GM18858 (cell line): ENCODE results near the gene MNT.
A peak's percentile ranks its signal among the peaks of the same experiment; 100 is the strongest.
"Not testable (repeated sequence)": the region's sequence is repeated elsewhere in the genome, so short reads cannot be mapped to it uniquely, and the experiment has no call there.

Experiments
- ATAC-seq: cut with Tn5 transposase; IDR thresholded peaks from one replicate; pipeline ENCODE4 v1.9.1; 2021; ENCODE audit not compliant: unreplicated experiment

Gene MNT, protein sequence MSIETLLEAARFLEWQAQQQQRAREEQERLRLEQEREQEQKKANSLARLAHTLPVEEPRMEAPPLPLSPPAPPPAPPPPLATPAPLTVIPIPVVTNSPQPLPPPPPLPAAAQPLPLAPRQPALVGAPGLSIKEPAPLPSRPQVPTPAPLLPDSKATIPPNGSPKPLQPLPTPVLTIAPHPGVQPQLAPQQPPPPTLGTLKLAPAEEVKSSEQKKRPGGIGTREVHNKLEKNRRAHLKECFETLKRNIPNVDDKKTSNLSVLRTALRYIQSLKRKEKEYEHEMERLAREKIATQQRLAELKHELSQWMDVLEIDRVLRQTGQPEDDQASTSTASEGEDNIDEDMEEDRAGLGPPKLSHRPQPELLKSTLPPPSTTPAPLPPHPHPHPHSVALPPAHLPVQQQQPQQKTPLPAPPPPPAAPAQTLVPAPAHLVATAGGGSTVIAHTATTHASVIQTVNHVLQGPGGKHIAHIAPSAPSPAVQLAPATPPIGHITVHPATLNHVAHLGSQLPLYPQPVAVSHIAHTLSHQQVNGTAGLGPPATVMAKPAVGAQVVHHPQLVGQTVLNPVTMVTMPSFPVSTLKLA

GRCh38 chr17:2400877-2401425 is at the start of gene MNT:
MNT (minus strand) TSS chr17:2401060; CDS start chr17:2400712, 348 bp downstream.
- peak; percentile 19 for ATAC-seq

- ATAC-seq: no peak
These were observed 49.3 kb upstream of the MNT start for GRCh38 chr17:2450016-2450650.

GRCh38 chr17:2449486-2449885 is 48.6 kb upstream of the MNT start:
- no peak for ATAC-seq

DNA sequence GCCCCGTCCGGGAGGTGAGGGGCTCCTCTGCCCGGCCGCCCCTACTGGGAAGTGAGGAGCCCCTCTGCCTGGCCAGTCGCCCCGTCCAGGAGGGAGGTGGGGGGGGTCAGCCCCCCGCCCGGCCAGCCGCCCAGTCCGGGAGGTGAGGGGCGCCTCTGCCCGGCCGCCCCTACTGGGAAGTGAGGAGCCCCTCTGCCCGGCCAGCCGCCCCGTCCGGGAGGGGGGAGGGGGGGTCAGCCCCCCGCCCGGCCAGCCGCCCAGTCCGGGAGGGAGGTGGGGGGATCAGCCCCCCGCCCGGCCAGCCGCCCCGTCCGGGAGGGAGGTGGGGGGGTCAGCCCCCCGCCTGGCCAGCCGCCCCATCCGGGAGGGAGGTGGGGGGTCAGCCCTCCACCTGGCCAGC is 46.6 kb upstream of the MNT start:
- not testable (repeated sequence) for ATAC-seq

DNA sequence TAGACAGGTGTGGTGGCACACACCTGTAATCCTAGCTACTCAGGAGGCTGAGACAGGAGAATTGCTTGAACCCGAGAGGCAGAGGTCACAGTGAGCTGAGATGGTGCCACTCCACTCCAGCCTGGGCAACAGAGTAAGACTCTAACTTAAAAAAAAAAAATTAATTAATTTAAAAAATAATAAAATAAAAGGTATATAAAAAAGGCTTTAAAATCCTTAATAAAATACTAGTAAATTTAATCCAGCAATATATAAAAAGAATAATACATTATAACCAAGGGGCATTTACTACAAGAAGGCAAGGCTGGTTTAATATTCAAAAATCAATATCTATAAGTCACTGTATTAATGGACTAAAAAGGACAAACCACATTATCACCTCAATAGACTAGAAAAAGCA is 44.8 kb upstream of the MNT start:
- ATAC-seq: no peak

GRCh38 chr17:2444382-2444781 is 43.5 kb upstream of the MNT start:
- no peak for ATAC-seq

DNA sequence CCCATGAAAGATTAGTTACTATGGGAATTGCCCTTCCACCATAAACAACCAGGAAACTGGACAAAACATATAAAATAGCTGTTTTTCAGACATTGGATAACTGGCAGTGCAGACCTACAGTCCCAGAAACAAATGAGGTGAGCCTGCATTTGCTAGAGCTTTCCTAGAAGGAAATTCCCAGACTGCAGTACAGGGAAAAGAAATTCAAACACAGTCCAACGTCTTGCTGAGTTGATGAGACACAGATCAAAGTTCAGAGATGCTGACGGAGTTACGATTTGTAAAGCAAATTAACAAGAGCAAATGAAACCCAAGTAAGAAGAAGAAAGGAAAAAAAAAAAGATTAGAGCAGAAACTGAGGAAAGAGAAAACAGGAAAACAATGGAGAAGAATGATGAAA is 41.3 kb upstream of the MNT start:
- ATAC-seq: no peak

GRCh38 chr17:2440930-2441329 is 40.1 kb upstream of the MNT start:
- no peak for ATAC-seq

GRCh38 chr17:2439997-2440396 is 39.1 kb upstream of the MNT start:
- not testable (repeated sequence) for ATAC-seq

DNA sequence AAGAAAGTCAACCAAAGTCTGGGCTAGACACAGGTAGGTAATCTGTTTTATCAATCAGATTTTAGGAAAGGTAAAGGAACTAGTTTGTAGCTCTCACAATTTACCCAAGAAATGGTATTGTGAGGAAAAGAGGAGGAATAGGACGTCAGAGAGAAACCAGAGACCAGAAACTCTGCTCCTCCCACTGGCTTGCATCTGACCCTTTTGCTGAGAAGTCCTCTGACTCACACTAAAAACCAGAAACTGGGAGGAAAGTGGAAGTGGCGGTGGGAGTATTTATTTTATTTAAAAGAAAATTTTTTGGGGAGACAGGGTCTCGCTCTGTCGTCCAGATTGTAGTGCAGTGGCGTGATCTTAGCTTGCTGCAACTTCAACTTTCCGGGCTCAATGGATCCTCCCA is 38.0 kb upstream of the MNT start:
- ATAC-seq: no peak

DNA sequence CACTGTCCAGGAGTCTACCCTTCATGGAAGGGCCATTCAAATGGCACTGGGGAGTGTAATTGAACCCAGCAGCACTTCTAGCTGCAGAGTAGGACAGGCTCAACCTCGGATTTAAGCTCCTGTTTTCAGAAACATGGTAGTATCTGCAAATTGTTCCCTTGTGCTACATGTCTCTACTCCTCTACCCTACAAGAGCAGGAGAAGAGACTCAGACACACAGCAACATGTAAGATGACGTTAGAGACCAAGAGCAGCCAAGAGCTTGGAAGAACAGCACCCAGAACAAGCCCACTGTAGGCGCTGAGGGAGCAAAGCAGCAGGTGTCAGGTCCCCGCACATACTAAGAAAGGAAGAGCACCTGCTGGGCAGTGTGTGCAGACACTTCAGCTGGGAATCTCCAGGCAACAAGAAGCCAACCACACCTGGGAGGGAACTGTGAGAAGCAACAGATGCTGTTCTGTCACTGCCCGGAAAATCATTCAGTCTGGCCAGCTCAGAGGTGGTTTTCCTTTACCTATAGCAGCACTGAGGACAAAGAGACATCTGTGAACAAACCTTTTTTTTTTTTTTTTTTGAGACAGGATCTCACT is 35.6 kb upstream of the MNT start:
- ATAC-seq: no peak

- no peak for ATAC-seq
These were observed 35.0 kb upstream of the MNT start for GRCh38 chr17:2435862-2436261.

DNA sequence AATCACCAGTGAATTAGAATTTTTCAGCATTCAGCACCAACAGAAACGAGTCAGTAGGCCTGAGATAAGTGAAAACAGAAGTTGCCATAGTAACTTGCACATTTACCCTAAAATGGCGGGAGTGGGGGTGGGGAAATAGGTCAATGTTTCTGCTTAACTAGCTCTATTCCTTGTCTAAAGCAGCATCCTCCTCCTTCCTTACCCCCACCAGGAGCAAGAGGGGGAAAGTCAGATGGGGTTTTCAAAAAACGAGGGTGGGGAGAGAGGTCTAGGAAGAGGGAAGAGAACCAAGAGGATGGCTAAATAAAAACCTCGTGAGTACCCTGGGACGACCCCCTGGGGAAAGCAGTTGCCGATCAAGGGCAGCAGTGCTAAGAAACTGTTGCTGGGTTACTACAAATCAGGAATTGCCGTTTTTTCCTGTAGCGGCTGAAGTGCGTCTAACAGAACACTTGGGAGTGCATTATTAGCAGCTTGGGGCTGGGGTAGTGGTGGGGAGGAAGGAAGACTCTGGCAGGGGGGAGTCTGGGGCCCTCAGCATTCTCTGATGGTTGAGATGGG is 34.4 kb upstream of the MNT start:
- no peak for ATAC-seq

DNA sequence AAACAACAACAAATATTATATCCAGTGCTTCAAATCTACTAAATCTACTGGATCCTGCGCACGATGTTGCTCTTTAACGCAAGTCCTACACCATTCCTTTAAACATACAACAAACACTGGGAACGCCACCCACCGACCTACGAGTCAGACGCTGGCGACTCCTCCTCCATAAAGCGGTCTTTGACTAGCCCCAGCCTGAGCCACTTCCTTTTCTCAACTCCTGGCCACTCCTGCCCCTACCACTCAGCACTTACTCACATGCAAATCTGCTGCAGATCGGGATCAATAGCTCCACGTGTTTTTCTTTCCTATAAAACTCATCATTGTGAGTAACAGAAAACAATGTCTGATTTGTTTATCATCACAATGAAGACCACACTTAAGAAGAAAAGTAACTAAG is 32.8 kb upstream of the MNT start:
- ATAC-seq: no peak

- ATAC-seq: no peak
These were observed 27.1 kb upstream of the MNT start for GRCh38 chr17:2427910-2428309.

- ATAC-seq: no peak
These were observed 26.4 kb upstream of the MNT start for GRCh38 chr17:2427215-2427614.

GRCh38 chr17:2423271-2423670 is 22.4 kb upstream of the MNT start:
- ATAC-seq: no peak

DNA sequence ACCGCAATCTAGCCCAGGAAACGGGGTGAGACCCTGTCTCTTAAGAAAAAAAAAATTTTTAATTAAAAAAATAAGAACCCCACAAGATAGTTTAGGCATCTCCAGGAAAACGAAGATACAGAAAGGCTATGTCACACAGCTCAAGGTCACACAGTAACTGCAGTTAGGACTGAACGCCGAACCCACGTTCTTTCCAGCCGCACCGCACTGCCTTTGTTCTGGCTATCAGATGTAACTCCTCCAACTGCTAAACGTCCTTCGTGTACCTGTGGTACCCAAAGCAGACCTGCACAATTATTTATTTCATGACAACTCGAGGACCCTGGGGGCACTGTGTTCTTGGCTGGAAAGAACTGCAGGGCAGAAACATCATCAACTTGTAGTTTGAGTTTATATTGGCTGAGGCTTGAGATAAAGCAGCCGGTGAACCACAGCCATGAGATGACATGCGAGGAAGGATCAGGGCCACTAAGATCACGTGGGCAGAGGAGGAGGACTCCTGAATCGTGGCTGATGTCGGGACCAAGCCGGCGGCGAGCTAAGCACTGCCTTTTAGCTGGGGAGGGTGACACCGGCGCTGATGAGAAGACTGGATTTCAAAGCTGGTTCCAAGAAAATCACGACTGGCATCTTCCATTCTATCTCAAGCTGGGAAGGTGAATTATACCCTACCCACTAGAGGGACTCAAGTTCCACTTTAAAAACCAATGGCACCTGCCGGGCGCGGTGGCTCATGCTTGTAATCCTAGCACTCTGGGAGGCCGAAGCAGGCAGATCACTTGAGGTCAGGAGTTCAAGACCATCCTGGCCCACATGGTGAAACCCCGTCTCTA is 20.7 kb upstream of the MNT start:
- ATAC-seq: no peak

GRCh38 chr17:2420176-2420575 is 19.3 kb upstream of the MNT start:
- no peak for ATAC-seq

GRCh38 chr17:2419486-2419885 is 18.6 kb upstream of the MNT start:
- ATAC-seq: no peak
